DND-41 (cell line): ENCODE results near the gene CELF6.

Source experiments
- EZH2 ChIP-seq: IDR thresholded peaks from 3 replicates; pipeline ENCODE4 v1.6.1; 2012; ENCODE audit warnings: borderline replicate concordance, low read depth, mild to moderate bottlenecking, moderate library complexity, low read length, inconsistent platforms; ENCODE audit not compliant: severe bottlenecking
- TF ChIP-seq, protein P1 (sequence below): IDR thresholded peaks from 2 replicates; pipeline ENCODE4 v1.5.1; 2012; ENCODE audit warnings: borderline replicate concordance, low read length, moderate library complexity, mild to moderate bottlenecking; ENCODE audit not compliant: poor library complexity, severe bottlenecking; ENCODE audit errors: extremely low read depth

DNA sequence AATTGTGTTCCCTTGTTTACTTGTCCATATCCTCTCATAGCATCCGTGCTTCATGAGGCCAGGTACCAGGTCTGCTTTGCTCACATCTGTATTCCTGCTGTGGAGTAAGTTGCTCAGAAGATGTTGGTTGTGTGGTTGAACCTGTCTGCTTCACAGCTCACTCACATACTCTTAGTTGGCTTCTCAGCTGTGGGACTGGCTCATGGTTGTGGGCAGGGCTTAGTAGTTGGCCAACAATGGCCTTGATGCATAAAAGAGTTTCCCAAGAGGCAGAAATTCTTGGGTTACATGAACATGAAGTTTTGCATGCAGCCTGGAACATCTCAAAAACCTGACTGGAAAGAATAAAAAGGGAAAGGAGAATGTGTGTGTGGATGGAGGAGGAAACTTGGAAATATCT is 17.0 kb downstream of the CELF6 start:
- TF ChIP-seq, protein P1, sequence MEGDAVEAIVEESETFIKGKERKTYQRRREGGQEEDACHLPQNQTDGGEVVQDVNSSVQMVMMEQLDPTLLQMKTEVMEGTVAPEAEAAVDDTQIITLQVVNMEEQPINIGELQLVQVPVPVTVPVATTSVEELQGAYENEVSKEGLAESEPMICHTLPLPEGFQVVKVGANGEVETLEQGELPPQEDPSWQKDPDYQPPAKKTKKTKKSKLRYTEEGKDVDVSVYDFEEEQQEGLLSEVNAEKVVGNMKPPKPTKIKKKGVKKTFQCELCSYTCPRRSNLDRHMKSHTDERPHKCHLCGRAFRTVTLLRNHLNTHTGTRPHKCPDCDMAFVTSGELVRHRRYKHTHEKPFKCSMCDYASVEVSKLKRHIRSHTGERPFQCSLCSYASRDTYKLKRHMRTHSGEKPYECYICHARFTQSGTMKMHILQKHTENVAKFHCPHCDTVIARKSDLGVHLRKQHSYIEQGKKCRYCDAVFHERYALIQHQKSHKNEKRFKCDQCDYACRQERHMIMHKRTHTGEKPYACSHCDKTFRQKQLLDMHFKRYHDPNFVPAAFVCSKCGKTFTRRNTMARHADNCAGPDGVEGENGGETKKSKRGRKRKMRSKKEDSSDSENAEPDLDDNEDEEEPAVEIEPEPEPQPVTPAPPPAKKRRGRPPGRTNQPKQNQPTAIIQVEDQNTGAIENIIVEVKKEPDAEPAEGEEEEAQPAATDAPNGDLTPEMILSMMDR: no peak
- TF ChIP-seq EZH2: no peak
